ACHN (cell line): Measurements from ENCODE around the gene NT5C2.
A peak's percentile ranks its signal among the peaks of the same experiment; 100 is the strongest.
"Not testable (repeated sequence)": the region's sequence is repeated elsewhere in the genome, so short reads cannot be mapped to it uniquely, and the experiment has no call there.

Source experiments
- DNase-seq: peaks from one replicate; pipeline ENCODE4 v3.0.0-alpha.2; 2015
- in situ Hi-C: cut with HindIII; loops from 2 replicates; pipeline ENCODE4 v1.10.0; 2017; ENCODE audit warnings: low sequenced_read_pairs, low pct_ligation_motif_present, low pct_unique_long_range_greater_than_20kb

The NT5C2 gene

DNA sequence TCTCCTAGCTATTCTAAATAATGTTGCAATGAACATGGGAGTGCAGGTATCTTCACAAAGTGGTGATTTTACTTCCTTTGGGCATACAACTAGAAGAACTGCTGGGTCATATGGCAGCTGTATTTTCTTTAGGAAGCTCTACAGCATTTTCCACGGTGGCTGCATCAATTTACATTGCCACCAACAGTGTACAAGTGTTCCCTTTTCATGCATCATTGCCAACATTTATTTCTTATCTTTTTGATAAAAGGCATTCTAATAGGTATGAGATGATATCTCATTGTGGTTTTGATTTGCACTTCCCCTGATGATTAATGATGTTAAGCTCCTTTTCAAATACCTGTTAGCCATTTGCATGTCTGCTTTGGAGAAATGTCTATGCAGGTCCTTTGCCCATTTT is 52.6 kb downstream of the NT5C2 start:
- no peak for DNase-seq
- in situ Hi-C loops, result no loop called here

- in situ Hi-C loops, result no loop called here
- DNase-seq, result no peak
Observed at GRCh38 chr10:103139803-103140202, 53.3 kb downstream of the NT5C2 start.

DNA sequence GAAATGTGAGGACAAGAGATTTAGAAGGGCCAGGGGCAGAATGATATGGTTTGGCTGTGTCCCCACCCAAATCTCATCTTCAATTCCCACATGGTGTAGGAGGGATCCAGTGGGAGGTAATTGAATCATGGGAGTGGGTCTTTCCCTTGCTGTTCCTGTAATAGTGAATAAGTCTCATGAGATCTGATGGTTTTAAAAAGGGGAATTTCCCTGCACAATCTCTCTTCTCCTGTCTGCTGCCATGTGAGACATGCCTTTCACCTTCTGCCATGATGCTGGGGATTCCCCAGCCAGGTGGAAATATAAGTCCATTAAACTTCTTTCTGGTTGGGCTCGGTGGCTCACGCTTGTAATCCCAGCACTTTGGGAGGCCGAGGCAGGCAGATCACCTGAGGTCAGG is 57.9 kb downstream of the NT5C2 start:
- in situ Hi-C loops, DNase-seq: not testable (repeated sequence)

- in situ Hi-C loops, result no loop called here
- DNase-seq, result no peak
Observed at GRCh38 chr10:103130910-103131309, 62.2 kb downstream of the NT5C2 start.

DNA sequence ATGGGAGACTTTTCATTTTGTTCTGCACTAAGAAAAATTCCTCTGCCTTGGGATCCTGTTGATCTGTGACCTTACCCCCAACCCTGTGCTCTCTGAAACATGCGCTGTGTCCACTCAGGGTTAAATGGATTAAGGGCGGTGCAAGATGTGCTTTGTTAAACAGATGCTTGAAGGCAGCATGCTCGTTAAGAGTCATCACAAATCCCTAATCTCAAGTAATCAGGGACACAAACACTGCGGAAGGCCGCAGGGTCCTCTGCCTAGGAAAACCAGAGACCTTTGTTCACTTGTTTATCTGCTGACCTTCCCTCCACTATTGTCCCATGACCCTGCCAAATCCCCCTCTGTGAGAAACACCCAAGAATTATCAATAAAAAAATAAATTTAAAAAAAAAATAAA is 62.9 kb downstream of the NT5C2 start:
- in situ Hi-C loops, DNase-seq: not testable (repeated sequence)

- in situ Hi-C loops, result no loop called here
- no peak for DNase-seq
Observed at GRCh38 chr10:103127241-103127640, 65.8 kb downstream of the NT5C2 start.

- DNase-seq, result peak; percentile 66
- in situ Hi-C loops, result no loop called here
Observed at GRCh38 chr10:103125323-103126267, 67.5 kb downstream of the NT5C2 start.

DNA sequence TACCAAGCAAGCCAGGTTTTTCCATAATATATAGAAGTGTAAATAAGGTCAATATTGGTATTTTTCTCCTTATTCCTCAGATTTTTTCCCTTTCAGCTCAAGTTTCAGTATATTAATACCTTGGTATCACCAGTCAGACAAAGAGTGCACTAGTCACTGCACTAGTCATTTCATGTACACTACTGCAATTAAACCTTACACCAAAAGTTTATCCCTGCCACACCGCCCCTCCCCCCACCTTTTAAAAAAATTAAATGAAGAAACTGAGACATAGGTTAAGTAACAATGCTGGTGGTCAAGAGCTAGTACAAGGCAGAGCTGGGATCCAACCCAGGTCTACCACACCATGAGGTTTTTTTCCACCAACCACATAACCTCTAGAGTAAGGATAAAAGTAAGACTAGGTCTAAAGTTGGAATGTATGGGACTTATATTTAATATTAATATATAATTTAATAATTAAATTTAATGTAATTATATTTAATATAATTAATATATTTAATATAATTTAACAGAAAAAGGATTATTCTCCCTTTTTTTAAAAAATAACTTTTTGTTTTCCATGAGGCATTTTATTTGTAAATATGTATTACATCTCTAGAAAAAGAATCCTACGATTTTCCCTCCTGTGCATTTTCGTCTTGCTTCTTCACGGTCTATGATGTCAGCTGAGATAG is 68.5 kb downstream of the NT5C2 start:
- no peak for DNase-seq
- in situ Hi-C loops, result no loop called here

- in situ Hi-C loops, result no loop called here
- no peak for DNase-seq
Observed at GRCh38 chr10:103123282-103124024, 69.6 kb downstream of the NT5C2 start.

GRCh38 chr10:103120977-103121735 is 71.9 kb downstream of the NT5C2 start:
- in situ Hi-C loops, result no loop called here
- no peak for DNase-seq

DNA sequence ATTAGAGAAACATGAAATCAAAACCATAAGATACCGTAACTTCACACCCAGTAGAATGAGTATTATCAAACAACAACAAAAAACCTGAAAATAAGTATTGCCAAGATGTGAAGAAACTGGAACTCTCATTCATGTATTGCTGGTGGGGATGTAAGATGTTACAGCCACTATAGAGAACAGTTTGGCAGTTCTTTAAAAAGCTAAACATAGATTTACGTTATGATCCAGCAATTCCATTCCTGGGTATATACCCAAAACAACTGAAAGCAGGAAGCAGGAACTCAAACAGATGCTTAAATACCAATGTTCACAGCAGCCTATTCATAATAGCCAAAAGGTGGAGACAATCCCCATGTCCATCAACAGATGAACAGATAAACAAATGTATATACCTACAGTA is 72.5 kb downstream of the NT5C2 start:
- DNase-seq, result no peak

GRCh38 chr10:103117247-103117646 is 75.8 kb downstream of the NT5C2 start:
- in situ Hi-C loops, result no loop called here
- DNase-seq, result no peak

More for the DNA sequence above, 72.5 kb downstream of the NT5C2 start:
- in situ Hi-C loops, result no loop called here

DNA sequence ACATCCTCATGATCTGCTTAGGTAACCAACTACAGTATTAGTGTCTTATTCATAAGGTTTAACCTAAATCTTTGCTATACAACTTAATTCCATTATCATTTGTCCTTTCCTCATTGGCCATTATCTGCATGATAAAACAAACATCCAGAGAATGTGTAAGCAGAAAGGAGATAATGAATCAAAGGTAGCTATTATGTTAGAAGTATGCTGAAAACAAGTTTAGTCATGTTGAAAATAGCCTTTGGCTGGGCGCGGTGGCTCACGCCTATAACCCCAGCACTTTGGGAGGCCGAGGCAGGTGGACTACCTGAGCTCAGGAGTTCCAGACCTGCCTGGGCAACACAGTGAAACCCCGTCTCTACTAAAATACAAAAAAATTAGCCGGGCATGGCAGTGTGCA is 78.2 kb downstream of the NT5C2 start:
- in situ Hi-C loops, result no loop called here
- no peak for DNase-seq

DNA sequence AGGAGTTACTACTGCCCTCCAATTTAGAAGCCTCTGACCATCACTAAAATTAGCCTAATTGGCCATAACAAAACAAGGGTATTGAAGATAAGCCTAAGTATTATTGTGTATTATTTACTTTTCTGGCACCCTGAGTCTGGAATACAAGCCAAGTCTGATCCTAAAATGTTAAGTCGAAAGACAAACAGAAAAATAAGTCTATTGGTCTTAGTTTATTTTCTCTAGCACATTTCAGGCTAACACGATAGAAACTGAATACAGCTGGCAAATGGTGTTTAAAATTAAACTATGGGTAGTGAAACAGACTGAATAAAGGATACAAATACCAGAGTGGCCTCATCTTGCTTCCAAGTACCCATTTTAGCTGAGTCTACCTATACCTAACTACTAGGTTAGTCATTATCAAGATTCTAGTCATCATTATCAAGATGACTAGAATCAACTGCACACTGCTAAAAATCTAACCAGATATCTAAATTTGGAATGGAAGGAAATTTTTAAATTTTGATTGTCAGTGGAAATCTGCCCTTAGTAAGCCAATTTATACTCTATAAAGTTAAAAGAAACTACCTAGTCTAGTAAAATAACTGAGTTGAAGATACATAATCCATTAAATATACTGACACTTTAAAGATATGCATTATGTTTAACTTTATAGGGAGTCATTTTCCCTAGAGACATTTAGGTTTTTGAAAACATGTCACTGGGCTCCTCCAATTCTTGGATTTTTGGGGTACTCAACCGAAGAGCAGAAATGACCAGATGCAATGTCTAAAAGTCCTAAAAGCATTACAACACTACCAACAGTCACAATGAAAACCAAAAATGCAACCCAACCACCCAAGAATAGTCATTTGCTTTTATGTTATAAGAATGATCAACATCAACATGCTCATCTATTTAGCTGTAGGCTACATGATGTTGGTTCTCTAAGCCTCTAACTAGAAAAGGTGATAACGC is 80.9 kb downstream of the NT5C2 start:
- in situ Hi-C loops, result no loop called here
- no peak for DNase-seq

- in situ Hi-C loops, result no loop called here
- DNase-seq, result no peak
Observed at GRCh38 chr10:103111031-103111917, 81.8 kb downstream of the NT5C2 start.

DNA sequence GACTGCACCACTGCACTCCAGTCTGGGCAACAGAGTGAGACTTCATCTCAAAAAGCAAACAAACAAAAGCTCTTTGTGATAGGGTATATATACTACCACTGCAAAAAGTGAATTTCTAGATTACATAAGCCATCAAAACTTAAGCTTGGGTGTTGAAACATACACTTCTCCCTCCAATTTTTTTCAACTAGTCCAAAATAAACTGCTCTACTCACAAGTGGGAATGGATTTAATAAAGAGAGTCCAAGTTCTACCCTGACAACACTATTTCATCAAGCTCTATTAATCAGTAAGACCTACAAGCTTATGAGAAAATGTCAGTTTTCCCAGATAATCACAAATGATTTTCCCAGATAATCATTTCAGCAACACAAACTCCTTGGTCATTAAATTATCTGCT is 82.7 kb downstream of the NT5C2 start:
- in situ Hi-C loops, result no loop called here
- DNase-seq, result no peak

DNA sequence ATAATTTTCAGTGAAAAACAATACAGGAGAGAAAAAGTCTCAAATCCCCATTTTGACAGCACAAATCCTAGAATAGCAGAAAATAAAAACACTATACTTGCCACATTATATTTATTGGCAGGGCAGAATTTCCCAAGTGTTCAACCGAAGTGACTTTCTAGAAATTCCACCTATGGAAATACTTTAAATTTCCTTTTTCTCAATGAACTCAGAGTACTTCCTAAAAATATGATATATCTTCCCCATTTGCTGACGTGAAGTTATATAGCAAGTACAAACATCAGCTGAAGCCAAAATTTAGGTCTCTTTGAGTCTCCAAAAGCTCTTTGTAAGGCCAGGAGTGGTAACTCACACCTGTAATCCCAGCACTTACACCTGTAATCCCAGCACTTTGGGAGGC is 83.3 kb downstream of the NT5C2 start:
- no peak for DNase-seq
- in situ Hi-C loops, result no loop called here
